HL-60 (cell line): ENCODE results near the gene MYD88.

Experiments used
- DNase-seq, 2 experiments: peaks; one replicate each; pipeline ENCODE4 v3.0.0-alpha.2; 2010 to 2020; ENCODE audit warnings: low read depth in 1 of 2, low spot score in 1 of 2
- H3K27ac ChIP-seq: fragments of 250-450 bp; sonication (Bioruptor Pico); replicated peaks from 2 replicates; pipeline ENCODE4 v1.5.1; 2020; ENCODE audit warnings: mild to moderate bottlenecking, moderate library complexity
- H3K27me3 ChIP-seq: fragments of 250-450 bp; sonication (Bioruptor Pico); 2 replicates; pipeline ENCODE4 v1.5.1; 2021; ENCODE audit warnings: mild to moderate bottlenecking, moderate library complexity; ENCODE audit not compliant: insufficient read depth, poor library complexity, severe bottlenecking
- H3K4me3 ChIP-seq: replicated peaks from 2 replicates; pipeline ENCODE4 v1.5.1; 2011; ENCODE audit warnings: mild to moderate bottlenecking, control low read depth, low read length; ENCODE audit not compliant: insufficient read depth
- CTCF ChIP-seq: IDR thresholded peaks from one replicate; pipeline ENCODE4 v1.5.1; 2011; ENCODE audit warnings: low read length, control low read depth, inconsistent platforms; ENCODE audit not compliant: insufficient read depth
- GABPA ChIP-seq: IDR thresholded peaks from 2 replicates; pipeline ENCODE4 v1.6.1; 2012; ENCODE audit warnings: low read depth
- POLR2AphosphoS5 ChIP-seq: IDR thresholded peaks from 2 replicates; pipeline ENCODE4 v1.6.1; 2012; ENCODE audit warnings: low read depth
- REST ChIP-seq: IDR thresholded peaks from 2 replicates; pipeline ENCODE4 v1.6.1; 2012; ENCODE audit warnings: low read depth; ENCODE audit not compliant: insufficient replicate concordance
- SPI1 ChIP-seq: IDR thresholded peaks from 2 replicates; pipeline ENCODE4 v1.6.1; 2012; ENCODE audit warnings: low read depth, mild to moderate bottlenecking, borderline replicate concordance

MYD88 gene

GRCh38 chr3:38108649-38109579, 29.5 kb upstream of the MYD88 start:
- TF ChIP-seq REST = no peak
- TF ChIP-seq POLR2AphosphoS5 = peak; percentile 32; the same call in 1 of the 2 replicates
- Histone ChIP-seq H3K4me3 (no peak overlapping the region), H3K27me3 (no peaks in the 10 kb centered on the region), H3K27ac (peak overlapping the region; percentile 44)
- peak in 1 of 2 experiments; percentile 91 for DNase-seq

GRCh38 chr3:38109580-38110313, 28.7 kb upstream of the MYD88 start:
- H3K4me3 ChIP-seq = no peak overlapping the region
- no peaks in the 10 kb centered on the region for H3K27me3 ChIP-seq
- no peak for DNase-seq
- H3K27ac ChIP-seq = peak overlapping the region; percentile 44; the same call in 1 of the 2 replicates
- TF ChIP-seq GABPA = no peak
- TF ChIP-seq REST = no peak
- TF ChIP-seq SPI1 = no peak
- TF ChIP-seq CTCF = no peak
- no peak for TF ChIP-seq POLR2AphosphoS5

GRCh38 chr3:38110314-38111050, 28.0 kb upstream of the MYD88 start:
- Histone ChIP-seq H3K27ac (no peak overlapping the region), H3K27me3 (no peaks in the 10 kb centered on the region), H3K4me3 (no peak overlapping the region)
- no peak for TF ChIP-seq SPI1
- no peak for TF ChIP-seq CTCF
- no peak for TF ChIP-seq GABPA
- no peak for TF ChIP-seq POLR2AphosphoS5
- TF ChIP-seq REST = no peak
- DNase-seq = no peak
